ENCODE results near the gene BMAL1.
"Not testable (repeated sequence)": the region's sequence is repeated elsewhere in the genome, so short reads cannot be mapped to it uniquely, and the experiment has no call there.

BMAL1 gene

DNA sequence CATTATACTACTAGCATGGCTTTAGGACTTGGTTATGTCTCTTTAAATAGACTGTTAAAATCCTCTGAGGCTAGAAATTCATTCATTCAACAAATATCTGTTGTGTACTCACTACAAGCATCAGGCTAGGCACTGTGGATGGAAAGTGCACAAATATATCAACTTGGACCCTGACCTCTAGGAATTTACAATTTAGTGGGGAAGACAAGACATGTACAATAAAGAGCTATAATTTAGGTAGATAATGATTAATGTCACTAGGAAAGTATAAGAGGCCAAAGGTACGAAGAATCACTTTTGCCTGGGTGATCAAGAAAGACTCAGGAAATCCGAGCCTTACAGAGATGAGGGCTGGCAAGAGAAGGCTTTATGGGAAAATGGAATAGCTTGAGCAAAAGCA is 25.6 kb upstream of the BMAL1 start:
- no peak overlapping the region for H3K4me3 ChIP-seq (ENCODE audit: low read length)
- TF ChIP-seq, protein P1, sequence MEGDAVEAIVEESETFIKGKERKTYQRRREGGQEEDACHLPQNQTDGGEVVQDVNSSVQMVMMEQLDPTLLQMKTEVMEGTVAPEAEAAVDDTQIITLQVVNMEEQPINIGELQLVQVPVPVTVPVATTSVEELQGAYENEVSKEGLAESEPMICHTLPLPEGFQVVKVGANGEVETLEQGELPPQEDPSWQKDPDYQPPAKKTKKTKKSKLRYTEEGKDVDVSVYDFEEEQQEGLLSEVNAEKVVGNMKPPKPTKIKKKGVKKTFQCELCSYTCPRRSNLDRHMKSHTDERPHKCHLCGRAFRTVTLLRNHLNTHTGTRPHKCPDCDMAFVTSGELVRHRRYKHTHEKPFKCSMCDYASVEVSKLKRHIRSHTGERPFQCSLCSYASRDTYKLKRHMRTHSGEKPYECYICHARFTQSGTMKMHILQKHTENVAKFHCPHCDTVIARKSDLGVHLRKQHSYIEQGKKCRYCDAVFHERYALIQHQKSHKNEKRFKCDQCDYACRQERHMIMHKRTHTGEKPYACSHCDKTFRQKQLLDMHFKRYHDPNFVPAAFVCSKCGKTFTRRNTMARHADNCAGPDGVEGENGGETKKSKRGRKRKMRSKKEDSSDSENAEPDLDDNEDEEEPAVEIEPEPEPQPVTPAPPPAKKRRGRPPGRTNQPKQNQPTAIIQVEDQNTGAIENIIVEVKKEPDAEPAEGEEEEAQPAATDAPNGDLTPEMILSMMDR (conservative IDR thresholded peaks at IDR 0.05; ENCODE audit: low read depth, low read length) = no peak
- no peak for DNase-seq (ENCODE audit: low read depth)

DNA sequence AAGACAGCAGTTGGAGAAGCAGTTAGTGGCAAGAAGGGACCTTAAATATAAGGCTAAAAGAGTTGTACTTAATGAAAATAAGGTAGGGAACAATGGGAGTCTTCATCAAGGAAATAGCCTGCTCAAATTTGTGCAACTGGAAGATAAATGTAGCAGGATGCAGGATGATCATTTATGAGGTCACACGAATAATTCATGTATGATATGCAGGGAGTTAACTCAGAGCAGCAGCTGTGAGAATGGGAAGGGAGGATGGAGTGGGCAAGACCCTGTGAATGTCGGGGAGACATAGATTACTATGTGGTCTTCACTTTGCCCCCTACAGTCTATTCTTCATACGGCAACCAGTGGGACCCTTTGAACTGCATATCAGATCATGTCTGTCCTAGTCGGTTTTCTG is 25.2 kb upstream of the BMAL1 start:
- no peak overlapping the region for H3K4me3 ChIP-seq (ENCODE audit: low read length)
- TF ChIP-seq, protein P1 (conservative IDR thresholded peaks at IDR 0.05; ENCODE audit: low read depth, low read length) = no peak
- DNase-seq (ENCODE audit: low read depth) = no peak

DNA sequence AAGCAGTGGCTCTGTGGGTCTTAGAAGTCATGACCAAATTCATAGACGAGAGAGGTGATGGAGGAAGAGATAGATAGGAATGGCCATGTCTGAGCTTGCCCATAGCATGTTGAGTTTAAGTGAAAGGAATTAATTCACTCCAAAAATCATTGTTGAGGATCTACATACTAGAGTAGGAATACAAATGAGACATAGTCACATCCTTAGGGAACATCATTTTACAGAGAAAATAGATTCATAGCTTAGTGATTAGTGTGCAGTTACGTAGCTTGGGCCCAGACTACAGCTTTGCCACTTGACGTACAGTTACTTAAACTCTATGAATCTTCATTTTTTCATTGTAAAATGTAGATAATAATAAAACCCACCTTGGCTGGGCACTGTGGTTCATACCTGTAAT is 21.4 kb upstream of the BMAL1 start:
- no peak overlapping the region for H3K4me3 ChIP-seq (ENCODE audit: low read length)
- TF ChIP-seq, protein P1 (conservative IDR thresholded peaks at IDR 0.05; ENCODE audit: low read depth, low read length) = no peak
- DNase-seq (ENCODE audit: low read depth) = no peak

DNA sequence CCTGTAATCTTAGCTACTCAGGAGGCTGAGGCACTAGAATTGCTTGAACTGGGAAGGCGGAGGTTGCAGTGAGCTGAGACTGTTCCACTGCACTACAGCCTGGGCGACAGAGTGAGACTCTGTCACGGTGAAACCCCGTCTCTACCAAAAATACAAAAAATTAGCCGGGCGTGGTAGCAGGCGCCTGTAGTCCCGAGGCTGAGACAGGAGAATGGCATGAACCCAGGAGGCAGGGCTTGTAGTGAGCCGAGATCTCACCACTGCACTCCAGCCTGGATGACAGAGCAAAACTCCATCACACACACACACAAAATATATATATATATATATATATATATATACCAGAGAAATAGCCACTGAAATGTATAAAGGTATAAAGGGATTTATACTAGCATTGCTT is 19.5 kb upstream of the BMAL1 start:
- DNase-seq (ENCODE audit: low read depth); H3K4me3 ChIP-seq (ENCODE audit: low read length): not testable (repeated sequence)

DNA sequence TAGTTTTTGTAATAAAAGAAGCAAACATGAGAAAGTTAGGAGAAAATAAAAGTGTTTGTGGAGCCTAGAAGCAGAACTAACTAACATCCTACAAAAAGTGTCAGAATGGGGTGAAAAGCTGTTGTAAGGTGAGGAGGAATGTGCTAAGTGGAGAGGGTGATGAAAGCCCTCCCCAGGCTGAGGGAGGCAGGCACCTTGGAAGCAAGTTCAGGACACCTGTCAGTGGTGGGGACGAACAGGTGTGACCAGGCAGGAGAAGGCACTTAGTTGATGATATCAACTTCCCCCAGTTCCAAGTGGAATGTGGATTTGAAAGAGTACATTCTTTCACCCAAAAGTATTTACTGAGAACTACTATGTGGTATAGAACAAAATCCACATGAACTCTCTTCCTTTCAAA is 18.7 kb upstream of the BMAL1 start:
- TF ChIP-seq, protein P1 (conservative IDR thresholded peaks at IDR 0.05; ENCODE audit: low read depth, low read length) = no peak
- H3K4me3 ChIP-seq (ENCODE audit: low read length) = no peak overlapping the region
- no peak for DNase-seq (ENCODE audit: low read depth)

DNA sequence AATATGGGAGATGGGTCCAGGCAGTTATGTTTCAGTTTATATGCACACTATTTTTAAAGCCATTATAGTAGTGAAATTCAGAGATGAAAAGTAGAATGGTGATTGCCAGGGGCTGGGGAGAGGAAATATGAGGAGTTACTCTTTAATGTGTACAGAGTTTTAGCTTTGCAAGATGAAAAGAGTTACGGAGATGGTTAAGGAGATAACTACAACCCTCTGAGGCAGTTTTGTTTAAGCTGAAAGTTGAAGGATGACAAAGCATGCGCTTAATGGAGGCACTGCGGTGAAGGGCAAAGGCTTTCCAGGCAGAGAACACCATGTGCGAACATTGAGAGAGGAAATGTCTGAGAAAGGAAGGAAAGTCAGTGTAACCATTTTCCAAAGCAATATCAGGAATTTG is 18.2 kb upstream of the BMAL1 start:
- TF ChIP-seq, protein P1 (conservative IDR thresholded peaks at IDR 0.05; ENCODE audit: low read depth, low read length) = no peak
- DNase-seq (ENCODE audit: low read depth) = no peak
- no peak overlapping the region for H3K4me3 ChIP-seq (ENCODE audit: low read length)

DNA sequence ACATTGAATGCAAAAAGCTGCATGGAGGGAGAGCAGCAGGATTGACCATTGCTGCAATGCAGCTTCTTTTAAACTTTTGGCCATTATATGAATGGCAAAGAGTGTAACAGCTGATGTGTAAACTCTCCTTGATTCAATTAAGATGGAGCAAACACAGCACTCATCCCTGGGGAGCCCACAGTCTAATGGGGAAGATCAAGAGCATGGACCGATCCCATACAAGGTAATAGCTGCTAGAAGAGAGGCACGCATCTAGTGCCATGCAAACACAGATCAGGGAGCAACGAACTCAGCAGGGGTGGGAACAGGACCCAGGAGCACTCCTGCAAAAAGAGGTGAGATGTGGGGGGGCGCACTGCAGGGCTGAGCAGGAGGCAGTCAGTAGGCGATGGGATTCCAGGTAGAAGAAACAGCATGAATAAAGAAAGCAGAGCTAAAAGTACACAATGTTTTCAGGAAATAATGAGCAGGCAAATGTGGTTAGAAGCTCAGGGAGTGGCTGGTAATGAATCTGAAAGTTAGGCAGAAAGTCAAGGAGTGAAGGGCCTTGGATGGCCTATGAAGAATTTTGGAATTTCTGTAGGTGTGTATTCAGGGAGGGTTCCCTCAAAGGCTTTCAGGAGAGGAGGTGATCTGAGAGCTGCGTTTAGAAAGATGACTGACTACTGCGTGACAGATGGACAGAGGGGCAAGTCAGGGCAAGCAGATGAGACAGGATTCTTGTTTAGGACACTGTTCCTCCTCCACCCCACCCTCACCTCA is 17.2 kb upstream of the BMAL1 start:
- no peak overlapping the region for H3K4me3 ChIP-seq (ENCODE audit: low read length)
- TF ChIP-seq, protein P1 (conservative IDR thresholded peaks at IDR 0.05; ENCODE audit: low read depth, low read length) = no peak
- DNase-seq (ENCODE audit: low read depth) = no peak
